Ishikawa (cell line): ENCODE data around the gene SLC16A4.

Experiments used
- EGR1 ChIP-seq: IDR thresholded peaks from 2 replicates; pipeline ENCODE4 v1.6.1; 2012
- EP300 ChIP-seq: IDR thresholded peaks from 2 replicates; pipeline ENCODE4 v1.6.1; 2012; ENCODE audit warnings: borderline replicate concordance
- FOXM1 ChIP-seq: IDR thresholded peaks from 2 replicates; pipeline ENCODE4 v1.6.1; 2012; ENCODE audit warnings: low read depth, borderline replicate concordance
- RAD21 ChIP-seq: IDR thresholded peaks from 2 replicates; pipeline ENCODE4 v1.6.1; 2012; ENCODE audit warnings: low read depth
- TAF1 ChIP-seq: IDR thresholded peaks from 2 replicates; pipeline ENCODE4 v1.6.1; 2012; ENCODE audit warnings: low read depth, mild to moderate bottlenecking
- TCF12 ChIP-seq: IDR thresholded peaks from 2 replicates; pipeline ENCODE4 v1.6.1; 2012; ENCODE audit warnings: low read depth
- TEAD4 ChIP-seq: IDR thresholded peaks from 2 replicates; pipeline ENCODE4 v1.6.1; 2012
- YY1 ChIP-seq: IDR thresholded peaks from 2 replicates; pipeline ENCODE4 v1.6.1; 2012; ENCODE audit warnings: low read depth
- ZBTB7A ChIP-seq: IDR thresholded peaks from 2 replicates; pipeline ENCODE4 v1.6.1; 2012; ENCODE audit warnings: low read depth

GRCh38 chr1:110403805-110404204 is 13.0 kb upstream of the SLC16A4 start:
- TF ChIP-seq EGR1 (no peak), YY1 (no peak), TEAD4 (no peak), TCF12 (no peak), ZBTB7A (no peak), TAF1 (no peak), RAD21 (no peak), FOXM1 (no peak), EP300 (no peak)
